Neural crest cell (in vitro differentiated cells): ENCODE results near the gene SFR1. TPM values are rescaled to one million over a fixed set of nuclear protein-coding genes. Genes with fewer than 3 reads are reported as not detected.
A peak's percentile ranks its signal among the peaks of the same experiment; 100 is the strongest.

Experiments
- DNase-seq: peaks from one replicate; pipeline ENCODE4 v3.0.0; 2021; ENCODE audit warnings: low read depth, mixed read lengths, low spot score
- H3K27ac Mint-ChIP-seq: one replicate; pipeline ENCODE4 v1.8.0; 2021; ENCODE audit warnings: mild to moderate bottlenecking, mixed read lengths; ENCODE audit not compliant: unreplicated experiment
- H3K27me3 Mint-ChIP-seq: 2 replicates; pipeline ENCODE4 v1.8.0; 2021; ENCODE audit warnings: low read depth, mild to moderate bottlenecking, mixed read lengths
- H3K36me3 Mint-ChIP-seq: 2 replicates; pipeline ENCODE4 v1.8.0; 2021; ENCODE audit warnings: low read depth, mild to moderate bottlenecking, mixed read lengths
- H3K4me1 Mint-ChIP-seq: 2 replicates; pipeline ENCODE4 v1.8.0; 2021; ENCODE audit warnings: mixed read lengths
- H3K4me3 Mint-ChIP-seq: one replicate; pipeline ENCODE4 v1.8.0; 2021; ENCODE audit warnings: mild to moderate bottlenecking, mixed read lengths
- H3K9me3 Mint-ChIP-seq: 2 replicates; pipeline ENCODE4 v1.8.0; 2021; ENCODE audit warnings: mixed read lengths
- total RNA-seq: library from RNA; stranded (reverse); gene quantifications from 2 replicates; pipeline ENCODE4 v1.2.1, GENCODE V29; 2021
- TF ChIP-seq, protein P1 (sequence below): fragments of 200-600 bp; sonication (generic); conservative IDR thresholded peaks from 2 replicates; pipeline ENCODE4 v1.5.0; 2021; ENCODE audit warnings: antibody characterized with exemption, mild to moderate bottlenecking

Gene SFR1
- total RNA-seq, 1 donor from 2014 or later: 14.0 TPM

DNA sequence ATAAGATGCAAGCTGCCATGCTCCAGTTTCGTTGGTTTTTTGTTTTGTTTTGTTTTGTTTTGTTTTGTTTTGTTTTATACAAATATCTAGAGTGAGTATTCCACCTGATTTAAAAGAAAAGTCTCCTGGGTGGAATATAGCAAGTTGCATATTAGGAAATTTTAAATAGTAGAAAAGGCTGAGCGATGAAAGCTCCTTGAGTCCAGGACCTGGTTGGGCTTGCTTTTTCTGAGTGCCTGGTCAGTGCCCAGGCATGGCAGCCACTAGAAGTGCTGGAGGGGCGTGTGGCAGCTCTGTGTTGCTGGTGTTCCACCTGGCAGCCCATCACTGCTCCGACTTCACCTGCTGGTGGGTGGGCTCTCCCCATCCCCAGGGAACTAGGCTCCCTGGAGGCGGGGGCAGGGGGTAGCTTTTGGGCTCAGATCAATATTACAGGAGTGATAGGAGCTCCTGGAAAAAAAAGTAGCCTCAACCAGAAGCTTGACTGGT, 44.3 kb upstream of the SFR1 start:
- no peak for DNase-seq
- TF ChIP-seq, protein P1, sequence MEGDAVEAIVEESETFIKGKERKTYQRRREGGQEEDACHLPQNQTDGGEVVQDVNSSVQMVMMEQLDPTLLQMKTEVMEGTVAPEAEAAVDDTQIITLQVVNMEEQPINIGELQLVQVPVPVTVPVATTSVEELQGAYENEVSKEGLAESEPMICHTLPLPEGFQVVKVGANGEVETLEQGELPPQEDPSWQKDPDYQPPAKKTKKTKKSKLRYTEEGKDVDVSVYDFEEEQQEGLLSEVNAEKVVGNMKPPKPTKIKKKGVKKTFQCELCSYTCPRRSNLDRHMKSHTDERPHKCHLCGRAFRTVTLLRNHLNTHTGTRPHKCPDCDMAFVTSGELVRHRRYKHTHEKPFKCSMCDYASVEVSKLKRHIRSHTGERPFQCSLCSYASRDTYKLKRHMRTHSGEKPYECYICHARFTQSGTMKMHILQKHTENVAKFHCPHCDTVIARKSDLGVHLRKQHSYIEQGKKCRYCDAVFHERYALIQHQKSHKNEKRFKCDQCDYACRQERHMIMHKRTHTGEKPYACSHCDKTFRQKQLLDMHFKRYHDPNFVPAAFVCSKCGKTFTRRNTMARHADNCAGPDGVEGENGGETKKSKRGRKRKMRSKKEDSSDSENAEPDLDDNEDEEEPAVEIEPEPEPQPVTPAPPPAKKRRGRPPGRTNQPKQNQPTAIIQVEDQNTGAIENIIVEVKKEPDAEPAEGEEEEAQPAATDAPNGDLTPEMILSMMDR: no peak
- Mint-ChIP-seq H3K27ac (no peak overlapping the region), H3K4me1 (peaks cover 9% of the 10 kb centered on the region), H3K36me3 (no peaks in the 10 kb centered on the region), H3K9me3 (no peaks in the 10 kb centered on the region), H3K27me3 (no peaks in the 10 kb centered on the region), H3K4me3 (no peak overlapping the region)

DNA sequence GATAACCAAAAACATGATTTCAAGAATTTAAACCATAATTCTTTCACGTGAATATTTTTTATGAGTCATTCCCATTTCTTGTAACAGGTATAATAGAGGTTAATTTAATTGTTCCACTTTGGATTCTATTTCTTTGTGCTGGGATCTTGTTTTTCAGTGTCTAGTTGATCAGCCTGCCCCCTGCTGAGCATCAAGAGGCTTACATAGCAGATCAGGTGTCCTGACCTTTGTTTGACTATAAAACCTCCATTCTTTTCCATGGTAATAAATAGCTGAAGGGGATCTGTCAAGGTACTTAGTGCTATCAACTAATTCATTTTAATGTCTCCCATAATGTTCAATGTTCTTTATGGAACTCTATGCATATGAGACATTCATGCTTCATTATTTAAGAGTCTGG, 41.2 kb upstream of the SFR1 start:
- Mint-ChIP-seq H3K36me3 (no peaks in the 10 kb centered on the region), H3K27ac (no peak overlapping the region), H3K4me1 (peaks cover 9% of the 10 kb centered on the region), H3K4me3 (no peak overlapping the region), H3K9me3 (no peaks in the 10 kb centered on the region), H3K27me3 (no peaks in the 10 kb centered on the region)
- DNase-seq: no peak
- TF ChIP-seq, protein P1: peak; percentile 52

DNA sequence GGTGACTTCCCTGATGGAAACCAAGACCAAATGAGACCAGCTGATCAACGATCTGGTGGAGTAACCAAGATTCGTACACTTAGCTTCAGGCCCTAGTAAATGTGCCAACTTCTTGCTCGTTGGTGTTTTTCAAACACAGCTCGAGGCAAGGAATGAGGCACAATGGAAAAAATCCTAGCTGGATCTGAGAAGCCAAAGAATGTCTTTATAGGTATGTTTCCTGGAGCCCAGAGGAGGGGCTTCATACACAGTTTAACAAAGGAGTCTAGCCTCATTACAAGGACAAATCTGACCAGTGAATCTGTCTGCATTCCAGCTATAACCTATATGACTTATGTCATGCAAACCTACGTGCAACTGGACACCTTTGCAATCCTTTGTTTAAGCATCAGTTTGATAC, 40.0 kb upstream of the SFR1 start:
- Mint-ChIP-seq H3K36me3 (no peaks in the 10 kb centered on the region), H3K4me1 (peaks cover 9% of the 10 kb centered on the region), H3K27ac (no peak overlapping the region), H3K4me3 (no peak overlapping the region), H3K27me3 (peaks cover 2% of the 10 kb centered on the region), H3K9me3 (no peaks in the 10 kb centered on the region)
- TF ChIP-seq, protein P1: no peak
- no peak for DNase-seq

DNA sequence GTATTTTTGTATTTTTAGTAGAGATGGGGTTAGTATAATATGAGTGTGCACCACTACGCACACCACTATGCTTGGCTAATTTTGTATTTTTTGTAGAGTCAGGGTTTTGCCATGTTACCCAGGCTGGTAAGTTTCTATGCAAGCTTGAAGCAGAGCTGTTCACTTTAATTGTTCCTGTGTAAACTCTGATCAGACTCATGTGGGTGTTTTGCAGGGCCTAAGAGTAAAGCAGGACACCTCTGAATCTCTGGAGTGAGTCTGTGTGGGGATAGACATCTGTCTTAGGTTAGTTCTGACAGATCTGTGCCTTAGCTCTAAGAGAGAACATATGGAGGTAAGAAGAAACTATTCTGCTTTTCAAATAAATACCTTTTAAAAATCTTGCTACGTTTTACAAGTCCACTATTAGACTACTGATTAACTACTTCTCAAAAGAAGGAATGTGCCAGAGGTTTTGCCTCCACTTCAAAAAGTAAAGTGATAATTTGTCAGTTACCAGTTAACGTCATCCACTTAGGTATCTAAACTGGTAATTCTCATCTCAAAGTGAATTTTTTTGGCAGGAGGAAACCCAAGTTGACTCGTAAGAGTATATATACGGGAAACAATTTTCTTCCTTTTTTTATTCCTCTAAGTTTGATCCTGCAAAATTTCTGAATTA, 37.4 kb upstream of the SFR1 start:
- Mint-ChIP-seq H3K27me3 (peaks cover 2% of the 10 kb centered on the region), H3K4me3 (no peak overlapping the region)

DNA sequence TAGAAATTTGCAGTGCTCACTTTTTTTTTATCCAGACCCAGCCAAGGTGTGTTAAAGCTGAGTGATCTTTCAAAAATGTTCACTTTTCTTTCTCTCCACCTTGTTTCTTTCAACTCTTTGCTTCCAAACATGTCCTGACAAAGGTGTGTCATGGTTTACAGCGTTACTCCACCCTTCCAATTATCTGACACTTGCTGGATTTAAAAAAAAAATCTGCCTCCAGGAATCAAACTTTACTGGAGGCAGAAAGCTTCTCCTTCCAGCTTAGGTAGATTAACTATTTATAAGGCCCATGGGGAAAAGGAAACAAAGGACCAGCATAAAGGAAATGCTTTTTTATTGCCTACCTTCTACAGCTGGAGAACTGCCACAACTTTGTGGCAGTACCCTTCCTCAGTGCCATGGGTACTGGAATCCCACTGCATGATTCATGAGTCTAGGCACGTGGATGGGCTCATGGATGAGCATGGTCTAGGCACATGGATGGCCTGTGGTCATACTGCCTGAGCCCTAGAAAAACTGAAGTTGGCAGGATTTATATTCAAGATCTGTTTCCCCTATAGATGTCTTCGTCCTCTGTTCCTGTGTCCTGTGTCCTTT, 36.1 kb upstream of the SFR1 start, which contains the start of gene COL17A1:
COL17A1 (minus strand) TSS at position 80 of the 600 bp plus-strand sequence. CDS start 5,207 bp downstream, outside the sequence.
- Mint-ChIP-seq H3K4me3 (no peak within 1 kb of the TSS), H3K27me3 (peaks cover 2% of the 10 kb centered on the region), H3K4me1 (peaks cover under 1% of the 10 kb centered on the region), H3K9me3 (no peaks in the 10 kb centered on the region), H3K36me3 (no peaks in the 10 kb centered on the region), H3K27ac (no peak within 1 kb of the TSS)
- no peak for DNase-seq
- TF ChIP-seq, protein P1: no peak

More for the DNA sequence above, 37.4 kb upstream of the SFR1 start:
- DNase-seq: no peak
- Mint-ChIP-seq H3K4me1 (peaks cover 5% of the 10 kb centered on the region), H3K27ac (no peak overlapping the region), H3K9me3 (no peaks in the 10 kb centered on the region), H3K36me3 (no peaks in the 10 kb centered on the region)
- TF ChIP-seq, protein P1: no peak
